AG04450 (cell line): ENCODE measurements around the gene BARX2. TPM values are rescaled to one million over a fixed set of nuclear protein-coding genes. Genes with fewer than 3 reads are reported as not detected.
"Not testable (repeated sequence)": the region's sequence is repeated elsewhere in the genome, so short reads cannot be mapped to it uniquely, and the experiment has no call there.

Source experiments
- CTCF ChIA-PET: fragments of 300-600, 350-600 bp; formaldehyde crosslinking; extraction: SDS; loops from one replicate; lab custom pipeline; 2022; ENCODE audit warnings: antibody characterized with exemption, inconsistent platforms; lab: Charles Lee
- POLR2A ChIA-PET: fragments of 350-600 bp; formaldehyde crosslinking; extraction: SDS; loops from one replicate; lab custom pipeline; 2021; ENCODE audit warnings: antibody characterized with exemption, inconsistent platforms; lab: Yijun Ruan, JAX
- DNase-seq: peaks from one replicate; pipeline ENCODE4 v3.0.0-alpha.2; 2011; ENCODE audit warnings: low read depth, low spot score
- H3K27ac ChIP-seq: one replicate; pipeline ENCODE4 v1.5.1; 2012; ENCODE audit warnings: low read depth, low read length, control low read depth
- H3K27me3 ChIP-seq: one replicate; pipeline ENCODE4 v1.6.0; 2012; ENCODE audit warnings: low read length; ENCODE audit not compliant: control insufficient read depth, insufficient read depth
- H3K4me3 ChIP-seq: 2 replicates; pipeline ENCODE4 v1.5.1; 2011; ENCODE audit warnings: mild to moderate bottlenecking, low read depth, low read length, control low read depth
- H3K9me3 ChIP-seq: 2 replicates; pipeline ENCODE4 v1.5.1; 2012; ENCODE audit warnings: low read length; ENCODE audit not compliant: control insufficient read depth, insufficient read depth
- polyA minus RNA-seq: library from RNA; depleted of rRNA, polyadenylated mRNA; stranded (reverse); fragments of >200 nt; gene quantifications from 2 replicates; pipeline ENCODE4 v1.2.3, GENCODE V29; 2011; rRNA and poly(A)+ RNA removed
- polyA plus RNA-seq: library from polyadenylated mRNA; depleted of rRNA; stranded (reverse); fragments of >200 nt; gene quantifications from 2 replicates; pipeline ENCODE4 v1.2.3, GENCODE V29; 2011; rRNA removed
- TF ChIP-seq, protein P1 (sequence below): IDR thresholded peaks from 2 replicates; pipeline ENCODE4 v1.5.1; 2011; ENCODE audit warnings: low read depth, low read length, control low read depth, inconsistent platforms

The BARX2 gene, protein sequence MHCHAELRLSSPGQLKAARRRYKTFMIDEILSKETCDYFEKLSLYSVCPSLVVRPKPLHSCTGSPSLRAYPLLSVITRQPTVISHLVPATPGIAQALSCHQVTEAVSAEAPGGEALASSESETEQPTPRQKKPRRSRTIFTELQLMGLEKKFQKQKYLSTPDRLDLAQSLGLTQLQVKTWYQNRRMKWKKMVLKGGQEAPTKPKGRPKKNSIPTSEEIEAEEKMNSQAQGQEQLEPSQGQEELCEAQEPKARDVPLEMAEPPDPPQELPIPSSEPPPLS
- polyA plus RNA-seq, result not detected in 2 replicates
- polyA minus RNA-seq, result not detected in 2 replicates

GRCh38 chr11:129375751-129376657 lies at the start of gene BARX2:
Gene BARX2 (plus strand): TSS chr11:129375848. CDS start chr11:129376036, 188 bp downstream.
- ChIA-PET POLR2A (no interaction called here), CTCF (interaction anchor here (0.6 to 3.4 kb wide), 14 partner anchors 10 to 384 kb away, joined by 3 to 18 read pairs (median 4); no protein-coding TSS in a partner anchor)
- Histone ChIP-seq H3K4me3 (0 out of 2 replicates have a peak within 1 kb of the TSS, but pooled peaks have one; percentile 3), H3K9me3 (no peaks in the 10 kb centered on the region; the same call in 1 of the 2 replicates), H3K27me3 (peaks cover 60% of the 10 kb centered on the region), H3K27ac (no peak within 1 kb of the TSS)
- TF ChIP-seq, protein P1, sequence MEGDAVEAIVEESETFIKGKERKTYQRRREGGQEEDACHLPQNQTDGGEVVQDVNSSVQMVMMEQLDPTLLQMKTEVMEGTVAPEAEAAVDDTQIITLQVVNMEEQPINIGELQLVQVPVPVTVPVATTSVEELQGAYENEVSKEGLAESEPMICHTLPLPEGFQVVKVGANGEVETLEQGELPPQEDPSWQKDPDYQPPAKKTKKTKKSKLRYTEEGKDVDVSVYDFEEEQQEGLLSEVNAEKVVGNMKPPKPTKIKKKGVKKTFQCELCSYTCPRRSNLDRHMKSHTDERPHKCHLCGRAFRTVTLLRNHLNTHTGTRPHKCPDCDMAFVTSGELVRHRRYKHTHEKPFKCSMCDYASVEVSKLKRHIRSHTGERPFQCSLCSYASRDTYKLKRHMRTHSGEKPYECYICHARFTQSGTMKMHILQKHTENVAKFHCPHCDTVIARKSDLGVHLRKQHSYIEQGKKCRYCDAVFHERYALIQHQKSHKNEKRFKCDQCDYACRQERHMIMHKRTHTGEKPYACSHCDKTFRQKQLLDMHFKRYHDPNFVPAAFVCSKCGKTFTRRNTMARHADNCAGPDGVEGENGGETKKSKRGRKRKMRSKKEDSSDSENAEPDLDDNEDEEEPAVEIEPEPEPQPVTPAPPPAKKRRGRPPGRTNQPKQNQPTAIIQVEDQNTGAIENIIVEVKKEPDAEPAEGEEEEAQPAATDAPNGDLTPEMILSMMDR, result peak; percentile 53
- peak; percentile 11 for DNase-seq

DNA sequence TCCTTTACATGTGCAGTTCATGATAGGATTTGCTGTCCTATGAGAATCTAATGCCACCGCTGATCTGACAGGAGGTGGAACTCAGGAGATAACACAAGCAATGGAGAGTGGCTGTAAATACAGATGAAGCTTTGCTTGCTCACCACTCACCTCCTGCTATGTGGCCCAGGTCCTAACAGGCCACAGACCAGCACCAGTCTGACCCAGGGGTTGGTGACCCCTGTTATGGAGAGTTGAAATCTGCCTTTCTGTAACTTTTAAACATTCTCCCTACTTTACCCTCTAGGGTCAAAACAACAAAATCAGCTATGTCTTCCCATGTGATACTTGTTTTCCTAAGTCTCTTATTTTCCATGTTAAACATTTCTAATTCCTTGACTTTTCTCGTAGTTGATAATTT lies 48.7 kb upstream of the BARX2 start:
- no peak overlapping the region for H3K27ac ChIP-seq
- TF ChIP-seq, protein P1, result no peak
- CTCF ChIA-PET, result interaction anchor here (1.5 to 2.8 kb wide), 2 partner anchors 209 to 370 kb away, joined by 4 to 17 read pairs; no protein-coding TSS in a partner anchor
- DNase-seq, result no peak
- POLR2A ChIA-PET, result no interaction called here
- H3K9me3 ChIP-seq, result no peaks in the 10 kb centered on the region
- no peak overlapping the region for H3K4me3 ChIP-seq
- H3K27me3 ChIP-seq, result peaks cover 3% of the 10 kb centered on the region

DNA sequence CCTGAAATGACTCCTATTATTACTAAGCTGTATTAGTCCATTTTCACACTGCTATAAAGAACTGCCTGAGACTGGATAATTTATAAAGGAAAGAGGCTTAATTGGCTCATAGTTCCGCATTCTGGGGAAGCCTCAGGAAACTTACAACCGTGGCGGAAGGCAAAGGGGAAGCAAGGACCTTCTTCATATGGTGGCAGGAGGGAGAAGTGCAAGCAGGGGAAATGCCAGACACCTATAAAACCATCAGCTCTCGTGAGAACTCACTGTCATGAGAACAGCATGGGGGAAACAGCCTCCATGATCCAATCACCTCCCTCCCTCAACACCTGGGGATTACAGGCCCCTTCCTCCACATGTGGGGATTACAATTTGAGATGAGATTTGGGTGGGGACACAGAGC lies 47.9 kb upstream of the BARX2 start:
- DNase-seq, H3K27me3 ChIP-seq, POLR2A ChIA-PET, H3K27ac ChIP-seq, H3K4me3 ChIP-seq, H3K9me3 ChIP-seq: not testable (repeated sequence)
- CTCF ChIA-PET, result interaction anchor here (0.5 to 2.8 kb wide), 4 partner anchors 9 to 371 kb away, joined by 3 to 17 read pairs (median 4); no protein-coding TSS in a partner anchor

DNA sequence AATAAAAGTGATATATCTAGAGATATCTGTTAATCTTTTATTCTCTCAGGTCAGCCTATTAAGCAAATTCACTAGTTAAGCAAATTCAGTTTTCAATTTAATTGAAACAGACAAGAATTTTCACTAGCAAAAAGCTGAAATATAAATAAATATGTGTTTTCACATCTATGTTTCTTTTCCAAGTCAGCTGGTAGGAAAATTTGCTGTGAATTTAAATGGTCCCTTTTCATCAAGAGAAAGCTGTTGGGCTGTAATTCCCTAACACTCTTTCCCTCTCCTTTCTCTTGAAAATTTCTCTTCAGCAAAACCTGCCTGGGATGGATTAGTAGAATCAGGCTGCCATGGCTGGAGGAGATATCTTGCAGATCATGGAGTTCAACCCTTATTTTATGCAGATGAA lies 46.9 kb upstream of the BARX2 start:
- TF ChIP-seq, protein P1, result no peak
- Histone ChIP-seq H3K4me3 (no peak overlapping the region), H3K27me3 (peaks cover 2% of the 10 kb centered on the region), H3K9me3 (no peaks in the 10 kb centered on the region), H3K27ac (no peak overlapping the region)
- ChIA-PET CTCF (interaction anchor here (0.6 to 2.8 kb wide), 3 partner anchors 10 to 211 kb away, joined by 3 to 17 read pairs (median 5); no protein-coding TSS in a partner anchor), POLR2A (no interaction called here)
- no peak for DNase-seq

DNA sequence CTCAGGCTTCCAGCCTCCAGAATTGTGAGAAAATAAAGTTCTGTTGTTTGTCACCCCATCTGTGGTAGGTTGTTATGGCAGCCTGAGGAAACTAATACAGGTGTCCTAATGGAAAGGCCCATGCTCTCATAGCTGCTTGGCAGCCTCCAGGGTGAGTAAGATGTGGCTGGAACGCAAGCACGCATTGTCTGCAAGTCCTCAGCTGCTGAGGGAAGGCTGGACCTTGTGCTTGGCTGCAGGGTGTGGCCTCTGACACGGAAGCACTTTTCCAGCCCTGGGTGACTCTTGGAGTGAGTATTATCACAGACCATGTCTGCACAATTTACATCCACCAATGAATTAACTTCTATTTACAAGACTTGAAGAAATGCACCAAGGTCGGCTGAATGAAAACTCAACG lies 44.4 kb upstream of the BARX2 start:
- DNase-seq, result no peak
- Histone ChIP-seq H3K9me3 (no peaks in the 10 kb centered on the region), H3K27ac (no peak overlapping the region), H3K4me3 (no peak overlapping the region), H3K27me3 (no peaks in the 10 kb centered on the region)
- CTCF ChIA-PET, result interaction anchor here (0.5 to 6.3 kb wide), 36 partner anchors 9 to 947 kb away, joined by 3 to 116 read pairs (median 4); no protein-coding TSS in a partner anchor
- POLR2A ChIA-PET, result no interaction called here
- TF ChIP-seq, protein P1, result no peak
